Loucy (cell line): Measurements from ENCODE around the gene KIAA0930.
A peak's percentile ranks its signal among the peaks of the same experiment; 100 is the strongest.

Experiments
- EZH2phosphoT487 ChIP-seq: fragments of 200-600 bp; IDR thresholded peaks from 2 replicates; pipeline ENCODE4 v1.6.1; 2018; ENCODE audit warnings: antibody characterized with exemption, mild to moderate bottlenecking, moderate library complexity, borderline replicate concordance
- TF ChIP-seq, protein P1 (sequence below): fragments of 200-600 bp; sonication (generic); conservative IDR thresholded peaks from 2 replicates; pipeline ENCODE4 v1.5.1; 2014; ENCODE audit warnings: mild to moderate bottlenecking, antibody characterized with exemption, low read length

DNA sequence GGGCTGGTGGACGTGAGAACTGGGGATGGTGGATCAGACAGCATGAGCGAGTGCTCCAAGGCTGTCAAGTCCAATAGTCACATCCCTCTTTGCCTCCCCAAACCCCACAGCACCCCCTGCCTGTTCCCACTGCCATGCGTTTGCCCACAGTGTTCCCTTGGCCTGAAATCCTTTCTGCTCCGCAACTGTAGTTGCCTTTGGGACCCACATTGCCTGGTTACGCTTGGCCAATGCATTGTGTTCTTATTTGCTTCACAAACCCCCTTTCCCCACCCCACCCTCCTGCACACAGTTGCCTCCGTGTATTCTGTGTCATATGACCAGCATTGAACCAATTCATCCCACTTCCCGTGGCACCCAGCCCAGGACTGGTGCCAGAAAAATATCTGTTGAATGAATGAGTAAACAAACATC lies 2.1 kb upstream of the KIAA0930 start:
- TF ChIP-seq EZH2phosphoT487: no peak
- TF ChIP-seq, protein P1, sequence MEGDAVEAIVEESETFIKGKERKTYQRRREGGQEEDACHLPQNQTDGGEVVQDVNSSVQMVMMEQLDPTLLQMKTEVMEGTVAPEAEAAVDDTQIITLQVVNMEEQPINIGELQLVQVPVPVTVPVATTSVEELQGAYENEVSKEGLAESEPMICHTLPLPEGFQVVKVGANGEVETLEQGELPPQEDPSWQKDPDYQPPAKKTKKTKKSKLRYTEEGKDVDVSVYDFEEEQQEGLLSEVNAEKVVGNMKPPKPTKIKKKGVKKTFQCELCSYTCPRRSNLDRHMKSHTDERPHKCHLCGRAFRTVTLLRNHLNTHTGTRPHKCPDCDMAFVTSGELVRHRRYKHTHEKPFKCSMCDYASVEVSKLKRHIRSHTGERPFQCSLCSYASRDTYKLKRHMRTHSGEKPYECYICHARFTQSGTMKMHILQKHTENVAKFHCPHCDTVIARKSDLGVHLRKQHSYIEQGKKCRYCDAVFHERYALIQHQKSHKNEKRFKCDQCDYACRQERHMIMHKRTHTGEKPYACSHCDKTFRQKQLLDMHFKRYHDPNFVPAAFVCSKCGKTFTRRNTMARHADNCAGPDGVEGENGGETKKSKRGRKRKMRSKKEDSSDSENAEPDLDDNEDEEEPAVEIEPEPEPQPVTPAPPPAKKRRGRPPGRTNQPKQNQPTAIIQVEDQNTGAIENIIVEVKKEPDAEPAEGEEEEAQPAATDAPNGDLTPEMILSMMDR: peak; percentile 28; the same call in 1 of the 2 replicates
